ENCODE results near the gene PDZD8. TPM values are rescaled to one million over a fixed set of nuclear protein-coding genes. Genes with fewer than 3 reads are reported as not detected.

The PDZD8 gene
- total RNA-seq, 1 experiment from 2014 or later = 13.6 TPM

DNA sequence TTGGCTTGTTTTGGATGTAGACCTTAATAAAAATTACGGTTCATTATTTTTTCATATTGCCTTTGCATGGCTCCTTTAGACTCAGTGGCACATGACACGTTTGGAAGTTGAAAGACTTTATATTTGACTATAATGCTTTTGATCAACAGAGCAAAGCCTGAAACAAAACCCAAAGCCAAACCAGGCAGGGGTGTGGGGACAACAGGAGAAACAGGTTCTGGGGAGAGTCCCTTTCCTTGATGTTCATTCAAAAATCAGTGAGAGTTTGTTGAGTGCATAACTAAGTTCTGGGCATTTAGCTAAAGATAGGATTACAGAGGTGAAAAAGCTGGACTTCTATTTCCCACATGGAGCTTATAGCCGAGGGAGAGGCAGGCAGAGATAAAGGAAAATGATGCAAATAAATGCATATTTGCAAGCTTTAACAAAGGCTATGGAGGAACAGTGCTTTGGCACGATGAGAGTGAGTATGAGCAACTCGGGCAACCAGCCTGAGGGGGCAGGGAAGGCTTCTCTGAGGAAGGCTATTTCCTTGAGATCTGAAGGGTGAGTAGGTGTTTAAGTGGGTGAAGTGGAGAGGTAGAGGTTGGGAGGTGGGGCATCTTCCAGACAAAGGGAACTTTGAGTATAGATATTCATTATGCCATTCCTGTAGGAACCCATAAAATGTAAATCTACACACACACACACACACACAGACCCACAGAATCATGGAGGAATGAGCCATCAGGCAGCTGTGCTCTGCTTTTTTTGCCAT, 34.5 kb upstream of the PDZD8 start:
- ChIA-PET CTCF (no interaction called here), POLR2A (ENCODE audit: unreplicated experiment) (interaction anchor here (0.5 kb wide), 1 partner anchor 89 kb away, joined by 7 read pairs; no protein-coding TSS in a partner anchor)
- intact Hi-C loops (cut with micrococcal nuclease) = no loop called here
- Histone ChIP-seq H3F3A (ENCODE audit: low read length, unreplicated experiment) (no peaks in the 10 kb centered on the region), H3K4me2 (ENCODE audit: low read length) (peak overlapping the region; percentile 20), H3K9me2 (replicated peaks; ENCODE audit: low read length) (no peaks in the 10 kb centered on the region), H3K4me3 (ENCODE audit: low read length) (no peak overlapping the region), H3K9ac (ENCODE audit: low read length) (no peak overlapping the region), H2AFZ (ENCODE audit: low read length) (no peak overlapping the region), H3K9me3 (ENCODE audit: low read length) (no peaks in the 10 kb centered on the region), H3K4me1 (ENCODE audit: insufficient read depth, low read length) (peaks cover 29% of the 10 kb centered on the region), H3K27me3 (ENCODE audit: low read length) (no peaks in the 10 kb centered on the region), H3K36me3 (ENCODE audit: low read depth, low read length) (no peaks in the 10 kb centered on the region), H4K20me1 (ENCODE audit: low read length) (no peaks in the 10 kb centered on the region), H3K79me2 (ENCODE audit: low read length) (no peaks in the 10 kb centered on the region), H3K27ac (ENCODE audit: low read length) (no peak overlapping the region)
- TF ChIP-seq, protein P1, sequence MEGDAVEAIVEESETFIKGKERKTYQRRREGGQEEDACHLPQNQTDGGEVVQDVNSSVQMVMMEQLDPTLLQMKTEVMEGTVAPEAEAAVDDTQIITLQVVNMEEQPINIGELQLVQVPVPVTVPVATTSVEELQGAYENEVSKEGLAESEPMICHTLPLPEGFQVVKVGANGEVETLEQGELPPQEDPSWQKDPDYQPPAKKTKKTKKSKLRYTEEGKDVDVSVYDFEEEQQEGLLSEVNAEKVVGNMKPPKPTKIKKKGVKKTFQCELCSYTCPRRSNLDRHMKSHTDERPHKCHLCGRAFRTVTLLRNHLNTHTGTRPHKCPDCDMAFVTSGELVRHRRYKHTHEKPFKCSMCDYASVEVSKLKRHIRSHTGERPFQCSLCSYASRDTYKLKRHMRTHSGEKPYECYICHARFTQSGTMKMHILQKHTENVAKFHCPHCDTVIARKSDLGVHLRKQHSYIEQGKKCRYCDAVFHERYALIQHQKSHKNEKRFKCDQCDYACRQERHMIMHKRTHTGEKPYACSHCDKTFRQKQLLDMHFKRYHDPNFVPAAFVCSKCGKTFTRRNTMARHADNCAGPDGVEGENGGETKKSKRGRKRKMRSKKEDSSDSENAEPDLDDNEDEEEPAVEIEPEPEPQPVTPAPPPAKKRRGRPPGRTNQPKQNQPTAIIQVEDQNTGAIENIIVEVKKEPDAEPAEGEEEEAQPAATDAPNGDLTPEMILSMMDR (conservative IDR thresholded peaks at IDR 0.05; ENCODE audit: low read depth, low read length) = no peak
- TF ChIP-seq EZH2phosphoT487 (IDR thresholded peaks at IDR 0.05; ENCODE audit: borderline replicate concordance, low read length) (no peak), EZH2 (IDR thresholded peaks at IDR 0.05; ENCODE audit: low read length, unreplicated experiment) (no peak)
- ATAC-seq (no peak), DNase-seq (peak; percentile 20)
- BruUV-seq (replicated peaks) = no TSS peak

DNA sequence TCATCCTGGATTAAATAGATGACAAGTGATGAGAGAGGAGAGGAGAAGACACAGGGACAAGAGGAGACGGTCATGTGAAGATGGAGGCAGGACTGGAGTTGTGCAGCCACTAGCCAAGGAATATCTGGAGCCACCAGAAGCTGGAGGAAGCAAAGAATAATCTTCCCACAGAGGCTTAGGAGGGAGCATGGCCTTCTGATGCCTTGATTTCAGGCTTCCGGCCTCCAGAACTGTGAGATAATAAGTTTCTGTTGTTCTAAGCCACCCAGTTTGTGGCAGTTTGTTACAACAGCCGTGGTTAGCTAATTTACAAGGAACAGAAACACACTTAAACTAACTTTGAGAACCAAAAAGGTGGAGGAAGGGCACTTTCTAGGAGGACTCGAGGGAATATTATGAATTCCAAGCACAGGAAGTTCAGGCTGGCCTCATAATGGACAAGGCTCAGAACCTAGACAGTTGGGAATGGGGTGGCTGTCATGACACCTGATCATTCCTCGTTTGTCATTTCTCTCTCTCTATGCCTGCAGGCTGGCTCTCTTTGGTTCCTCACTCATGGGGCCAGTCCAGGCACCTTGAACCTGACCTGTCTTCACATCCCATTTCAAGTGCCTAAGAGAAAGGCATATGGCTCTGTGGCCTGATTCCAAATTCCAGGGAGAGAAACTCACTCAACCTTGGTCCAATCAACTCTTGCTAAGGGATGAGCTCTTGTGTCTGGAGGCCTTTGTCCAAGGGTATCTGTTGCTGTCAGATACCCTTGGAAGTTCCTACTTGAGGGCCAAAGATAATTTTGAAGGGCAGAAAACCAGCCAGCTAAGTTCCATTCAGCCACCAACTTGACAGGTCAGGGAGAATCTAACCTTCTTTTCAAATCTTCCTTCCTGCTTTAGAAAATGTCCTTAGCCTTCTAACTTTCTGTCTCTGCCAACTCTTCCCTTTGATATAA, 33.5 kb upstream of the PDZD8 start:
- DNase-seq = no peak
- H3K9ac ChIP-seq (ENCODE audit: low read length) = no peak overlapping the region
- no peaks in the 10 kb centered on the region for H4K20me1 ChIP-seq (ENCODE audit: low read length)
- ChIA-PET CTCF (no interaction called here), POLR2A (ENCODE audit: unreplicated experiment) (no interaction called here)
- no peak for TF ChIP-seq EZH2phosphoT487 (IDR thresholded peaks at IDR 0.05; ENCODE audit: borderline replicate concordance, low read length)
- TF ChIP-seq, protein P1 (conservative IDR thresholded peaks at IDR 0.05; ENCODE audit: low read depth, low read length) = no peak
- TF ChIP-seq EZH2 (IDR thresholded peaks at IDR 0.05; ENCODE audit: low read length, unreplicated experiment) = no peak
- no peak overlapping the region for H2AFZ ChIP-seq (ENCODE audit: low read length)
- H3K27me3 ChIP-seq (ENCODE audit: low read length) = no peaks in the 10 kb centered on the region
- intact Hi-C loops (cut with micrococcal nuclease) = no loop called here
- H3K27ac ChIP-seq (ENCODE audit: low read length) = no peak overlapping the region
- peaks cover 19% of the 10 kb centered on the region for H3K4me1 ChIP-seq (ENCODE audit: insufficient read depth, low read length)
- no peaks in the 10 kb centered on the region for H3F3A ChIP-seq (ENCODE audit: low read length, unreplicated experiment)
- no peaks in the 10 kb centered on the region for H3K9me2 ChIP-seq (replicated peaks; ENCODE audit: low read length)
- no peaks in the 10 kb centered on the region for H3K9me3 ChIP-seq (ENCODE audit: low read length)
- no TSS peak for BruUV-seq (replicated peaks)
- H3K4me3 ChIP-seq (ENCODE audit: low read length) = no peak overlapping the region
- no peak overlapping the region for H3K4me2 ChIP-seq (ENCODE audit: low read length)
- no peaks in the 10 kb centered on the region for H3K36me3 ChIP-seq (ENCODE audit: low read depth, low read length)
- no peaks in the 10 kb centered on the region for H3K79me2 ChIP-seq (ENCODE audit: low read length)
- no peak for ATAC-seq
